AG09309 (cell line): ENCODE measurements around the gene C15orf61.

Experiments used
- DNase-seq: peaks from one replicate; pipeline ENCODE4 v3.0.0-alpha.2; 2010; ENCODE audit warnings: low read depth
- H3K4me3 ChIP-seq: 2 replicates; pipeline ENCODE4 v1.5.1; 2011; ENCODE audit warnings: mild to moderate bottlenecking, low read depth, low read length, moderate library complexity; ENCODE audit not compliant: control insufficient read depth
- TF ChIP-seq, protein P1 (sequence below): IDR thresholded peaks from 2 replicates; pipeline ENCODE4 v1.5.1; 2011; ENCODE audit warnings: mild to moderate bottlenecking, low read depth, low read length, inconsistent platforms; ENCODE audit not compliant: insufficient read depth, control insufficient read depth; ENCODE audit errors: missing control alignments

The C15orf61 gene

DNA sequence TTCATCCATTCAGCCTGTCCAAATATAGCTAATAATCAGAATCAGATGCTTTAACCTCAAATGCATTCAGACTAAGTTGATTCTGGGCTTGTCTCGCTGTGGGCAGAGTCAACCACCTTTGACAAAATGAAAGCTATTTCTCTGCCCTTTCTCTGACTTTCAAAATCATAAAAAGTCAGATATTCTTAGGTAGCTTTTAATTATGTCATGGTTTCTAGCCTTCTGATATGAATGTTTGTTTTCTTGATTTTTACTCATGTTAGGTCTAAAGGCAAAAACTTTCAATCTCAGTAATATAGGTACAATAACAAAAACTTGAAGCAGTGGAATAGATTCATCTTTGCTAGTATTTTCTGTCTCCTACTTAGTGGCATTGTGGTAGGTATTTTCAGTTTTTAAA is 25.3 kb upstream of the C15orf61 start:
- TF ChIP-seq, protein P1, sequence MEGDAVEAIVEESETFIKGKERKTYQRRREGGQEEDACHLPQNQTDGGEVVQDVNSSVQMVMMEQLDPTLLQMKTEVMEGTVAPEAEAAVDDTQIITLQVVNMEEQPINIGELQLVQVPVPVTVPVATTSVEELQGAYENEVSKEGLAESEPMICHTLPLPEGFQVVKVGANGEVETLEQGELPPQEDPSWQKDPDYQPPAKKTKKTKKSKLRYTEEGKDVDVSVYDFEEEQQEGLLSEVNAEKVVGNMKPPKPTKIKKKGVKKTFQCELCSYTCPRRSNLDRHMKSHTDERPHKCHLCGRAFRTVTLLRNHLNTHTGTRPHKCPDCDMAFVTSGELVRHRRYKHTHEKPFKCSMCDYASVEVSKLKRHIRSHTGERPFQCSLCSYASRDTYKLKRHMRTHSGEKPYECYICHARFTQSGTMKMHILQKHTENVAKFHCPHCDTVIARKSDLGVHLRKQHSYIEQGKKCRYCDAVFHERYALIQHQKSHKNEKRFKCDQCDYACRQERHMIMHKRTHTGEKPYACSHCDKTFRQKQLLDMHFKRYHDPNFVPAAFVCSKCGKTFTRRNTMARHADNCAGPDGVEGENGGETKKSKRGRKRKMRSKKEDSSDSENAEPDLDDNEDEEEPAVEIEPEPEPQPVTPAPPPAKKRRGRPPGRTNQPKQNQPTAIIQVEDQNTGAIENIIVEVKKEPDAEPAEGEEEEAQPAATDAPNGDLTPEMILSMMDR: no peak
- DNase-seq: no peak
- H3K4me3 ChIP-seq: no peak overlapping the region

- TF ChIP-seq, protein P1: peak; percentile 52
- H3K4me3 ChIP-seq: no peak overlapping the region
- DNase-seq: no peak
These were observed 19.6 kb upstream of the C15orf61 start for GRCh38 chr15:67501177-67501835.

DNA sequence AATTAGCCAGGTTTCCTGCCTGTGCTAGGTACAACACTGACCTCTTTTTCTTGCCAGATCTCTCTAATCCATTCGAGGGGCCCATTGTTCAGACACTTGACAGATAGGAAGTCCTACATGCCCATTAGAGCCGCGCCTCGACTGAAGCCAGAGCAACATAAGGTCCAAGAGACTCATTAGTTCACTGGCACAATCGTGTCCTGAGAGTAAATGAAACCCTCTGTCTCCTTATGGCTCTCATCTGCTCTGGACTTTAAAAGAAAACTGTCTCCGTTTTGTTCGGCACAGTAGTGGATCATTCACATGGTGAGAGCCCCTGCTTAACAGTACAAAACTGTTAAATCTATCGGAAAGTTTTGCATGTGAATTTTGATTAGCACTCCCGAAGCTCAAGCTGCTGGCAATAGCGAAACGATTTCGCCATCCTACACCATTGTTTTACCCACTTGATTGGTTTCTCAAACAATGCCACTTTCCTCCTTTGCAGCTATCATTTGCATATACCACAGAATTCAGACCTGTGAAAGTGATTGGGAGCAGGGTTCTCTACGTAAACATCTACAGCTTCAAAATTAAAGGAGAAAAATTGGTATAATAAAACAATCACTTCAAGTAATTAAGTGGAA is 19.0 kb upstream of the C15orf61 start:
- H3K4me3 ChIP-seq: no peak overlapping the region
- no peak for DNase-seq
- TF ChIP-seq, protein P1: no peak

- DNase-seq: no peak
- H3K4me3 ChIP-seq: no peak overlapping the region
- TF ChIP-seq, protein P1: no peak
These were observed 16.9 kb upstream of the C15orf61 start for GRCh38 chr15:67504056-67504455.

GRCh38 chr15:67504796-67505195 is 16.1 kb upstream of the C15orf61 start:
- peak; percentile 86 for DNase-seq
- H3K4me3 ChIP-seq: no peak overlapping the region
- TF ChIP-seq, protein P1: no peak

- DNase-seq: no peak
- TF ChIP-seq, protein P1: no peak
- H3K4me3 ChIP-seq: no peak overlapping the region
These were observed 15.0 kb upstream of the C15orf61 start for GRCh38 chr15:67505675-67506572.
